Stimulated activated CD4-positive, alpha-beta T cell treated with anti-CD3 and anti-CD28 coated beads, Interleukin-15, amount 100 ng/mL, for 48 hours (primary cell): ENCODE results near the gene ATP8B1.
A peak's percentile ranks its signal among the peaks of the same experiment; 100 is the strongest.
"Not testable (repeated sequence)": the region's sequence is repeated elsewhere in the genome, so short reads cannot be mapped to it uniquely, and the experiment has no call there.

Experiments
- DNase-seq, 2 donors: peaks; one replicate each; pipeline ENCODE4 v3.0.0-alpha.2; 2020; ENCODE audit warnings: low read depth in 2 of 2

Gene ATP8B1

GRCh38 chr18:57767259-57768050 lies 35.7 kb downstream of the ATP8B1 start:
- DNase-seq, result no peak

- no peak for DNase-seq
These were observed 38.1 kb downstream of the ATP8B1 start for GRCh38 chr18:57764995-57765394.

DNA sequence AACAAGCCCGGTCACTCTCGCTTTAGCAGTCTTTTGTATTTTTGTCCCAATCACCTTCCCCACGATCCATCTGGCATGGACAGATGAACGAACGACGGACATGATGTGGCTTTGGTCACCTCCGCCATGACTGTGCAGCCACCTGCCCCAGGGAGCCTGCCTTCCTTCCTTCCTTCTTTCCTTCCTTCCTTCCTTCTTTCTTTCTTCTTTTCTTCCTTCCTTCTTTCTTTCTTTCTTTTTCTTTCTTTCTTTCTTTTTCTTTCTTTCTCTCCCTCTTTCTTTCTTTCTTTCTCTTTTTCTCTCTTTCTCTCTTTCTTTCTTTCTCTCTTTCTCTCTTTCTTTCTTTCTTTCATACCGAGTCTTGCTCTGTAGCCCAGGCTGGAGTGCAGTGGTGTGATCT lies 39.0 kb downstream of the ATP8B1 start:
- no peak for DNase-seq

DNA sequence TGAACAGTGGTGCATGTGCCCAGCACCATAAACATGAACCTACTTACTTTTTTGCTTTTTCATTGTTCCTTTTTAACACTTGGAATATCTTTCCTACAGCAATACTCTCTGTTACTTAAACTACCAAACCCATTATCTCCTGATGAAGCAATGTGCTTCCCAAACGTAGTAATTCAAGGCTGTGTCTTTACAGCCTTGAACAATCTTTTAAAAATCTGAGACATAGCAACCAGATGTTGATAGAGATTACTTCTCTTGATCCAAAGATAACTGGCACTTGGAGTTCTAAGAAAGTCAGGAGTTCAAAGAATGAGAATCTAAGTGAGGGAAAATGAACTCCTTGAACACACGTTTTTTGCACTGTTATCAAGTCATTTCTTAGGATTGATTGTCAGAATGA lies 40.4 kb downstream of the ATP8B1 start:
- no peak for DNase-seq

- DNase-seq, result no peak
These were observed 43.5 kb downstream of the ATP8B1 start for GRCh38 chr18:57759650-57760049.

DNA sequence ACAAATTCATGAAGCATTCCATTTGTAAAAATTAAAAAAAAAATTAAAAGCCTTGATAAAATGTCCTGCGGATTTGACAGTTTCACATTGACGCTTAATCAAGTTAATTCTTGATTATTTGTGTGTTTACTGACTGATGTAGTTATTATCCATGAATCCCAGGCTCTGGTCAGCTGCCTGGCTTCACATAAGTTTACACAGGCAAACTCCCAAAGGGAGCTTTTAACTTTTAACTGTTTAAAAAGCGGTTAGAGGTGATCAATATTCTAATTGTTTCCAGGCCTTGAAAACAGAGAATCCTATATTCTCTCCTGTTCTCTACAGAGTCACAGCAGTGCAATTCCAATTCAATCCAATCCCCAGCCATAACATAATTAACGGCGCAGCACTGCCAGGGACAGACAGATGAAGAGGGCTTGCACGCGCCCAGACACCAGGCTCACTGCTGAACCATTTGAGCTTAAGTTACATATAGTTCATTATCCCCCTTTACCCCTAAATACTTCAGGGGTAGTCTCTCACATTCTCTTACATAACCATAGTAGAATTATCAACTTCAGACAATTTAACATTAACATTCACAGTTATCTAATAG lies 47.5 kb downstream of the ATP8B1 start:
- DNase-seq, result no peak

GRCh38 chr18:57754577-57755338 lies 48.4 kb downstream of the ATP8B1 start:
- DNase-seq, result no peak

DNA sequence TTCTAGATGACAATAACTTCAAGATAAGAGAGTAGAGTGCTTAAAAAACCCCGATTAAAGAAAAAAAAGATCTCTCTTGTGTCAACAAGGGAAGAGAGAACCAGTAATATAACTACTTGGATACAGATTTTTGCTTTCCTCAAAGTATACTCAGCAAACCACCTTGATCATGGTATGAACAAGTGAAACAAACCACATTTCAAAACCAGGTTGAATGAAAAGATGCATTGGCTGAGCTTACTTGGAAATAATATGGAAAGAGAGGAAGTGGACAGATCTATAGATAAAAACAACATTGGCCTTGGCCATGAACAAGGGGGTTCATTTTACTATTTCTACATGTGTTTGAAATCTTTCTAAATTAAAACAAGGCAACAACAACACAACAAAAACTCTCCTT lies 50.1 kb downstream of the ATP8B1 start:
- DNase-seq, result no peak

GRCh38 chr18:57749604-57749970 lies 53.5 kb downstream of the ATP8B1 start:
- DNase-seq, result no peak

DNA sequence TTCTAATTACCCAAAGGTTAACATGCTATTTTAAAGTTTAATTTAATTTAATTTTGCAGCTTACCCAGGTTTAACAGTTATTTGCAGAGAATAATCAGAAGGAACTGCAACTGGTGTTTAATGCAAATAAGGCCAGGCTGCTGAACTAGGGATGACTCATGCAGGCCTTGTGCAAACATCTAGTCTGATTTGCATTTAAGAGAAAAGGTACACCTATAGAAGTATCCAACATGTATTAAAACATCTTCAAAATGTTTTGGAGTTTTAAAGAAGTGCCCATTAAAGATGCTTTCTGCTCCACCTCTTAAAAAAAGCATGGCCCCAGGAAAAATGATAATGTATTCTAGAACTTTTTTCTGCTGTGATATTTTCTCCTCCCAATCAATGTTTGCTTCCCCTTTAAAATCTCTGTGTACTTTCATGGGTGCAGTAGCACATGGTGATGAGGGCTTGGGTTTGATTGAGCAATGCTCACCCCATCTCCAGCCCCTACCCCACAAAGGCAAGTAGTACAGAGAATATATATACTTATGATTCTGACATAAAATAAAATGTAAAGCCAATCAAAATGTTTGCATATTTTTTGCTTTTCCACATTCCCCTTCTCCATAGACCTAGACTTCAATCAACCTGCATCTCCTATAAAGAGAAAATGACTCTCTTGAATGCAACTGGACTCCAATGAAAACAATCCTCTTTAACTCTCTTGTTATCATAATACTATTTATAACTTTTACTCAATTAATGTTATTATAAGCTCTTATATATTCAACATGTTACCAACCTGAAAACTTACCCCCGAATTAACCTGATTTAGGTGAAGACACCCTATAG lies 54.1 kb downstream of the ATP8B1 start:
- no peak for DNase-seq

GRCh38 chr18:57747809-57748680 lies 55.1 kb downstream of the ATP8B1 start:
- DNase-seq, result no peak

GRCh38 chr18:57744211-57744694 lies 58.9 kb downstream of the ATP8B1 start:
- no peak for DNase-seq

- DNase-seq, result no peak
These were observed 60.1 kb downstream of the ATP8B1 start for GRCh38 chr18:57743008-57743407.

DNA sequence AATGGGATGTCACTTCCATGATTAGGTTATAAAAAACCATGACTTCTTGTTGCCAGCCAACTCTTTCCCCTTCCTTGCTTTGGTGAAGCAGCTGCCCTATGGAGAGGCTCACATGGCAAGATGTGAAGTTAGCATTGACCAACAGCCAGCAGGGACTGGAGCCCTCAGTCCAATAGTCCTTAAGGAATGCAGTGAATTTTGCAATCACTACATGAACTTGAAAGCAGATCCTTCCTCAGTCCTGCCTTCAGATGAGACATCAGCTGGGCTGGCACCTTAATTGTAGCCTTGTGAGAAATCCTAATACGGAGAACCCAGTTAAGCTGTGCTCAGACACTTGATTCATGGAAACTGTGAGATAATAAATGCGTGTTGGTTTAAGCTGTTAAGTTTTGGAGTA lies 61.8 kb downstream of the ATP8B1 start:
- no peak for DNase-seq

DNA sequence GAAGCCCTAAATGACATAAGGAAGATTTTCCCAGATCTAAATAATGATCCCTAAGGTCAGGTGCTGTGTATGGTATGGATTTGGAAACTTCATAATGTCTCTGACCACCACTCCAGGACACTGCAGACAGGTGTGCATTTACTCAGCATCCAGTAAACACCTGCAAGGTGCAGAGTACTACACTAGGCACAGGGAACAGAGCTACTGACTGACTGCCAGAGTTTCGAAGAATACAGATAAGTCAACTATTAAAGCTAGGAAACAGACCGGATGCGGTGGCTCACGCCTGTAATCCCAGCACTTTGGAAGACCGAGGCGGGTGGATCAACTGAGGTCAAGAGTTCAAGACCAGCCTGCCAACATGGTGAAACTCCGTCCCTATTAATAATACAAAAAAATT lies 65.0 kb downstream of the ATP8B1 start:
- no peak for DNase-seq

DNA sequence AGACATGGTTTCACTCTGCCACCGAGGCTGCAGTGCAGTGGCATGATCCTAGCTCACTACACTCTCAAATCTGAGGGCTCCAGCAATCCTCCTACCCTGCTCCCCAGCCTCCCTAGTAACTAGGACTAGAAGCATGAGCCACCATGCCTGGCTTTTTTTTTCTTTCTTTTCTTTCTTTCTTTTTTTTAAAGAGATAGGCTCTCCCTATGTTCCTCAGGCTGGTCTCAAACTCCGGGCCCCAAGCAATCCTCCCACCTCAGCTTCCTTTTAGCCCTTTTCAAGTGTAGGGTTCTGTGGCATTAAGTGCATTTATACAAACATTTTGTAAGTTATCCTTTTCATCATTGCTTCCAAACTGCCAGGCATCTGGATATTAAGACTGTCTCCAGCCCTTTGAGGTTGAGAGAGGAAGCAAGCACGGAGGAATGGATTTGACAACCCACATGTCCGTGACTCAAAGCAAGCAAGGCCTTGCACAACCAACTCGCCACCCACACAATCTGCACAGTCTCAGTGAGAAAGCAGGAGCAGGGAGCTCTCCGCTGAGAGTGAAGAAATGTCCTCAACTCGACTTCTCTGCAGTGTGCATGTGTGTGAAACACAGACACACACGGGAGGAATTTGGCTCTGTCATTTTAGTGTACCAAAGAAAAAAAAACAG lies 65.6 kb downstream of the ATP8B1 start:
- DNase-seq, result peak in 1 of 2 donors; percentile 2

DNA sequence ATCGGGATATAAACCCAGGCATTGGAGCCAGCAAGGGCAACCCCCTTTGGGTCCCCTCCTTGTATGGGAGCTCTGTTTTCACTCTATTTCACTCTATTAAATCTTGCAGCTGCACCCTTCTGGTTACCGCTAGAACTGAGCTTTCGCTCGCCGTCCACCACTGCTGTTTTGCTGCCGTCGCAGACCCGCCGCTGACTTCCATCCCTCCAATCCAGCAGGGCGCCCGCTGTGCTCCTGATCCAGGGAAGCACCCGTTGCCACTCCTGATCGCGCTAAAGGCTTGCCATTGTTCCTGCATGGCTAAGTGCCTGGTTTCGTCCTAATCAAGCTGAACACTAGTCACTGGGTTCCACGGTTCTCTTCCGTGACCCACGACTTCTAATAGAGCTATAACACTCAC lies 68.1 kb downstream of the ATP8B1 start:
- DNase-seq, result not testable (repeated sequence)

DNA sequence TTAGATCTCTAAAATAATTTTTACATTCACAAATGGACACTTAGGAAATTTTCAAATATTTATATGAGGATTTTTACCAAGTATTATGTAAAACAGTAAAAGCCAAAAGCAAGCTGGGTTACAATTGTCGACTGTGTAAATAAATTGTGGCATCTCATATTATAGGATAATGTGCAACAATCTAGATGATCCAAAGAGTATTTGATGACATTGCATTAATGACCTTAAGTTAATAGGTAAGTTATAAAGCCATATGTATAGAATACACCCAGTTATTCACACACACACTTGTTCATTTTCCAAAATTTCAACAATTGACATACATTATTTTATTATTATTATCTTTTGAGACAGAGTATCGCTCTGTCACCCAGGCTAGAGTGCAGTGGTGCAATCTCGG lies 69.3 kb downstream of the ATP8B1 start:
- DNase-seq, result no peak

DNA sequence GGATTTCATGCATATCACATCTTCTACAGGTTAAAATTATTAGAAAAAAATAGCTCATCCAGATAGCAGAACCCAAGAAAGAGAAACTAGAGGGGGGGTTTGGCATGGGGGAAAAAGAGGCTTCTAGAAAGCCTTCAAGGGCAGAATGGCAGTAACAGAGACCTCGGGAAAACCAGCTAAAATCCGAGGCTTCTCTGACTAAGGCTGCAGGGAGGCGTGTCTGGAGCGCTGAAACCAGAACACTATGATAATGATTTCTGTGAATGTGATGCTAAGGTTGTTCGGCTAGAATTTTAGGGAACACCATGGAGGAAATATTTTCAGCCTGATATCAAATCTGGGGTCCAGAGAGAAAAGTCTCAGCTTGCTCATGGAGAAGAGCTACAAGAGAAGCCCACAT lies 73.0 kb downstream of the ATP8B1 start:
- DNase-seq, result no peak

DNA sequence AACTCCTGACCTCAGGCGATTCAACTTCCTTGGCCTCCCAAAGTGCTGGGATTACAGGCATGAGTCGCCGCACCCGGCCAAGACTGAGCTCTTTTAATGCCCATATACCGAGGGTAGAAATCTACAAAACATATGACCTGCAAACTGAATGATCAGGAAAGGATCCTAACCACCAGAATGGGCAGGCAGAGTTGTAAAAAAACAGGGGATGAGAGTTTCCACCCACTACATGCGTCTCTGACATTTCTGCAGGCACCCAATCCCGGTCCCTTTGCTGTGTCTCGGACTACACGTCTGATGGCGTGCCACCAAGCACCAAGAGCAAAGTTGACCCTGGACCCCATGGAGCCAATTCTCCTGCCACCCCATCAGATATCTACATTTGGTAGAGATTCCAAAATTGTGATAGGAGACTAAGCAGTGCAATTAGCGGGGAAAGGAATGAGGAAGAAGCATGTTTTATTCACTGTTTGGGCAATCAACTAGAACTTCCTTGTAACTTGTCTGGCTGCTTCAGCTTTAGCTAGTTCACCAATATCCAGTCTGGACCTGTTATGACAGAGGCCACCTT lies 74.1 kb downstream of the ATP8B1 start:
- DNase-seq, result no peak
